Skin epidermis (tissue), 12 donors: ENCODE measurements around the gene DLK1.

Experiments
- H3K27ac ChIP-seq, 21 experiments: fragments of 200-600 bp; sonication (generic) in 11 of 21; one replicate each; pipeline ENCODE4 v1.5.0; 2020; ENCODE audit warnings: mild to moderate bottlenecking in 3 of 21, inconsistent platforms in 2 of 21, moderate library complexity in 2 of 21
- H3K4me3 ChIP-seq, 7 experiments: fragments of 200-600 bp; sonication (generic) in 2 of 7; one replicate each; pipeline ENCODE4 v1.5.0; 2020; ENCODE audit warnings: inconsistent platforms in 2 of 7, mild to moderate bottlenecking in 2 of 7, moderate library complexity in 1 of 7

Gene DLK1

DNA sequence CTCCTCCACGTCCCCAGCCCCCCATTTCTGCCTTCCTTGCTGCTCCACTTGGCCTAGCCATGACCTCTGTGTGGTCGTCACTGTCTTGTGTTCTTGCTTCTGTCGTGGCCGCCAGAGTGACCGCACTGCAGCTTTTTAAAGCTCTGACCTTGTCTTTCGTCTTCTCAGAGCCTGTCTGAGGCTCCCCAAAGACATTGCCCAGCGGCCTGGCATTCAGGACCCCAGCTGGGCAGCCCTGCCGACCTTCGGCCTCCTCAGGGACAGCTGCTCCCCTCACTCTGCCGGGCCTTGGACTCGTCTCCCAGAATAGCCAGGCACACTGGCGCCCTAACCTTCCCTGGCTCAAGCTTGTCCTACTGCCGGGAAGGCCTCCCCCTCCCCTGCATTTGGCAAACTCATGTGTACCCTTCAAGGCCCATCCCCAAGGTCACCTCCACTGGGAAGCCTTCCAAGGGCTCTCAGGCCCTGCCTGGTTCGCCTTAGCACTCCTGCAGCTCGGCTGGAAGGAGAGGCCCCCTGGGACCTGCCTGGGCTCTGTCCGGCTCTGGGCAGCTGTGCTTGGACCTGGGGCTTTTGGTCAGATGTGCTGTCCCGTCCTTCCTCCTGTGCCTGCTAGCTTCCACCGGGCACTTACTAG, 15.7 kb upstream of the DLK1 start:
- no peak overlapping the region for H3K27ac ChIP-seq

DNA sequence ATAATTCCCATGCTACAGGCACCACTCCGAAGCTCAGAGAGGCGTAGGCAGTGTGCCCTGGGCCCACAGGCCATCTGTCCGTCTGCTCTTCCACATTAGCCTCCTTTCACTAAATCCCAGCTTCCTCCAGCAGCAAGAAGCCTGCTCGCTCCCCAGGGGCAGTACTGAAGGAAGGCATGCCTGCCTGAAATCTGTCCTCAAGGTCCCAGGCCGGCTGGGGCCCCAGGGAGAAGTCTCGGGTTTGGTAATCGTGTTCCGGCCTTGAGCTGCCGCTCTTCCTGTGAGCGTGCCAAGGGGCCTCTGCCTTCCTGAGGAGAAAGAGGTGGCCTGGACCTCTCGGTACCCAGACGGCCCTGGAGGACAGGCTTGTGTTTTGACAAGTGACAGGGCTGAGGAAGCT, 15.2 kb upstream of the DLK1 start:
- no peak overlapping the region for H3K4me3 ChIP-seq
- no peak overlapping the region for H3K27ac ChIP-seq

More for the DNA sequence above, 15.7 kb upstream of the DLK1 start:
- no peak overlapping the region for H3K4me3 ChIP-seq

DNA sequence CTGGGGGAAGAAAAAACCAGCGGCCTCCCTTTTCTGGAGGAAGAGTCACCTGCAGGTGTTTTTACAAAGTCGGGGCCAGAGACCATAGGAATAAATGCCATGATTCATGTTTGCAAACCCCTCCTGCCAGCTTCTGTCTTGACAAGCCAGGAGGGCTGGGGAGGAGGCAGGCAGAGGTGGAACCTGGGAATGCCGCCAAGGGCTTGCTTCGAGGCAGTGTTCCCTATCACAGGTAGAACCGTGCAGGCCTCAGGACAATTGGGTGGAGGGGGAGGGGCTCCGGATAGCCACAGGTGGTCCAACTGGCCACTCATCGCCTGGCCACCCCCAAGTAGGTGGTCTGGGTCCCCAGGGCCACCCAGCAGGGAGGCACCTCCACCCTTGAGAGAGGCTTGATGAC, 14.2 kb upstream of the DLK1 start:
- Histone ChIP-seq H3K4me3 (no peak overlapping the region), H3K27ac (no peak overlapping the region)

DNA sequence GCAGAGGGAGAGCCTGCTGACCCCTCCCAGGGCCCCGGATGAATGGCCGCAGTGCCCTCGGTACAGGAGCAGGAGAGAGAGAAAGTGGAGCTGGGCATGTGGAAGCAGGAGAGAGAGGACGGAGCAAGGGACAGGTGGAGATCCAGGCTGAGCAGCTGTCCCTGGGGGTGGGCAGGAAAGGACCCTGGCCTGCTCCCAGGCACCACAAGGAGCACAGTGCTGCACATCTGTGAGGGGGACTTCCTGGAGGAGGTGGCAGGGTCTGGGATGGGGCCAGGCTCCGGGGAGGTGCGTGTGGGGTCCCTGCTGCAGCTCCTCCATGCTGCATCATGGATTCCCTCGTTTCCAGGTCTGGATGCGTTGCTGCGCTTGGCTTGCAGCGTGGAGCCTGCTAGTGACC, 13.0 kb upstream of the DLK1 start:
- H3K27ac ChIP-seq: no peak overlapping the region

DNA sequence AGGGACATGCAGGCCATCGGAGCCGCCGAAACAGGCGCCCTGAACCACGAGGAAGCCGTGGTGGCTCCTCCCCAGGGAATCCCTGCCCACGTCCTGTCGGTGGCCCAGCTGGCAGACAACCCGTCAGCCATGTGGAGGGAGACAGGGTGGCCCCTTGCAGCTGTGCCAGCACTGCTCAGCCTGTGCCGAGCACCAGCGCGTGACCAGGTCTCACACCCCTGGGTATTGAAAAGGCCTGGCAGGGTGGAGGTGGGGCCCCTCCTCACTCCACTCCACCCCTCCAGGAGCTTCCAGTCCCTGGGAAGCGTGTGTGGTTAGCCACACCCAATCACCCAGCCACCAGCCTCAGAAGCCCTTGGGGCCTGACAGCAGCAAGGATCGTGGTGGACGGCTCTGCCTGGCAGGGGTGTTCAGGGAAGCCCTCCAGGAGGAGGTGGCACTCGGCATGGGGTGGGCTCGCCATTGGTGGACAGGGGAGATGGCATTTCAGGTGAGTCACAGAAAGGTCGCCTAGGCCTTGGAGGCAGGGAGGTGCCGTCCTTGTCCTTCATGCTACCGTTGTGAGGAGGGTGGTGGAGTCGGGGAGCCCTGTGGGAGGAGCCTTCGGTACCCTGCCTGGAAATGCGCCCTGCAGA, 12.3 kb upstream of the DLK1 start:
- Histone ChIP-seq H3K27ac (no peak overlapping the region), H3K4me3 (no peak overlapping the region)

More for the DNA sequence above, 13.0 kb upstream of the DLK1 start:
- no peak overlapping the region for H3K4me3 ChIP-seq

DNA sequence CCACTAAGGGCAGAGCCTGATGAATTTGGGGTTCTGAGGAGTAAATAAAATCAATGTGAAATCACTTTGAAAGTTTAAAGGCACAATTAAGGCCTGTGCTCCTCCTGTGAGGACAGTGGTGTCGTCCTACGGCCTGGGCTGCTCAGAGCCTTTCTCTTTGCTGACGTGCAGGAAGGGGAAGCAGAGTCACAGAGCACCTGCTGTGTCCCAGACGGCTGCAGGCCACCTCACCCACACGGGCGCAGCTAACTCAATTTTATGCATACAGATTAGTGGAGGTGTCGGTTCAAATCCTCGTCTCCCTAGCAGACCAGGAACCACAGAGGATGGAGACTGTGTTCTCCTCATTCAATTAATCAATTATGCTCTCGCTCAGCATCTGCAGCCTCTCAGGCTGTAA, 11.4 kb upstream of the DLK1 start:
- no peak overlapping the region for H3K4me3 ChIP-seq
- no peak overlapping the region for H3K27ac ChIP-seq

DNA sequence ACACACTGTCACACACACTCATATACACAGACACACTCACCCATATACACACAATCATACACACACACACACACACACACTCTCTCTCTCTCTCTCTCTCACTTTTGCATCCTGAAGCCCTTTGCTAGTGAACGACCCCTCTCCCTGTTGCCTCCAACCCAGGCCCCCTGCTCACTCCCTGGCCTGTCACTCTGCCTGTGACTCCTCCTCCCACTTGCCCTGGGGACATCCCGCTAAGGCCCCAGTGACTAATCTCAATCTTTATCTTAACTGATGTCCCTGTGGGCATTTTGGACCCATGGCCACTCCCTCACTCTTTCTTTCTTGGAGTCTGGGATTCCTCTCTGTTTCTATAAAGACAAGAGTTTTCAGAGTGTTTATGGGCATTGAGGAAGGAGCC, 10.9 kb upstream of the DLK1 start:
- Histone ChIP-seq H3K27ac (no peak overlapping the region), H3K4me3 (no peak overlapping the region)

DNA sequence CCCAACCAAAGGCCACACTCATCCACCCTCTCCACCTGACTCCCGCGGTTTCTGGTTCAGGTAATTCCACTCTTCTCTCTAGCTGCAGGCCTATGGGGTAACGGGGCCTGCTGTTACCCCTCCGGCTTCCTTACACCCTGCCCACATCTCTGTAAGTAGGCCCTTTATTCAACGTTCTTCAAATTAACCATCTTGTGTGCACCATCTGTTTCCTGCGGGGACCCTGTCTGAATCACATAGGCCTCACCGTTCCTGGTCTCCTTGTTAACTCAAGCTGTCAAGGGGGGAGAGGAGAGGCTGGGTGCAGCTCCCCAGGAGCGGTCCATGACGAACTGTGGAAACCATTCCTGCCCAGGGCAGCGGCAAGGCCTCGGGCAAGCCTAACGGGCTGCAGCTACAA, 9.3 kb upstream of the DLK1 start:
- no peak overlapping the region for H3K27ac ChIP-seq
- H3K4me3 ChIP-seq: no peak overlapping the region

DNA sequence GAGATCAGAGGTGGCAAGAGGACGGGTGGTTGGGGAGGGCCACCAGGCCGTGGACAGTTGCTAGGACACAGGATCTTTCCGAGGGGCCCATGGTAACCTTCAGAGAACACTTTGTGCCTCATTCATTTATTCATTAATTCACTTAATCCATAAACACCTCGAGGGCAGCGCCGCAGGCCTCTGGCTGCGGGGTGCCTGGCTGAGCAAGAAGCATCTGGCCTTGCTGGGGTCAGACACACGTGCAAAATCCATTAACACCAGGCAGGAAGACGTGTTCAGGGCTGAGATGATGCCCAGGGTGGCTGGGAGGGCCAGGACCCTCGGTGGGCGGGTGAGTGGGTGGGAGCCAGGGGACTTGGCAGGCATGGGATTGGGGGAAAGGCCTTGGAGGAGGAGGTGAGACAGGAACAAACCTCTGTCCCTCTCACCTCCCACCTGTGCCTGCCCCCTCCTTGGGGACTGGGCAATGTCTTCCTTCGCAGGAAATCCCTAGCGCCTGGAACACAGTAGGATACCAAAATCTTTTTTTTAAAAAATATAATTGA, 6.6 kb upstream of the DLK1 start:
- H3K27ac ChIP-seq: no peak overlapping the region
- no peak overlapping the region for H3K4me3 ChIP-seq

DNA sequence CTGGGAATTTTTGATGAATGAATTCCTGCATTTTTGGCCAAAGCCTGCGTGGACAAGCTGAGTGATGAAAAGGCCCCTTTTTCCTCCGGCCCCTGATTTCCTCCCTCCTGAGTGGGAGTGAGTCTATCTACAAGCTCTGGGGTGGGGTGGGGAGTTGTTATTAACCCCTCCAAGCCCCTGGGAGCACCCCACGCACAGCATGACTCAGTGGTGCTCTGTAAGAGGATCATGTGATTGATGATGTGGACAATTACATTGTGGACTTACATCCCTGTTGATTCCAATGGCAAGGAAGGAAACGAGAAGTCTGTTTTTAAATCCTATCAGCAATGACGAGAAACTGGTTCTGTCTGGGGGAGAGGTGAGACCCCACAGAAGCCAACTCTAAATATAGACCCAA, 5.1 kb upstream of the DLK1 start:
- H3K27ac ChIP-seq: no peak overlapping the region
- no peak overlapping the region for H3K4me3 ChIP-seq

DNA sequence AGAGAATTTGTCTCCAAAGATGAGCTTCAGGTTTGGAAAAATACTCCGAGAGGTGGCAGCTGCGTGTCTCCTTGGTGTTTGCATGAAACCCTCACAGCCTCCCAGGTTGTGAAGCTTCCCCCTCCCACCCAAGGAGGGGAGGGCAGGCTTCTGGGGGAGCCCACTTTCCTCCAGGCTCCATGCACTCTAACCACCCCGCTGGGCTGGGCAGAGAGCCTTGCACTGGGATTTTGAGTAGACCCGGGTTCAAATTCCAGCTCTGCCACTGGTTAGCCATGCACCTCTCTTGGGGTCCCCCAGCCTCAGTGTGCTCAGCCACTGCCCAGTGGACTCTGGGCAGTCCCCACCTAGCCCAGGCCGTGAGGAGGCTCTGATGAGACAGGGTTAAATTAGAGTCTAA, 4.3 kb upstream of the DLK1 start:
- Histone ChIP-seq H3K4me3 (no peak overlapping the region), H3K27ac (no peak overlapping the region)

DNA sequence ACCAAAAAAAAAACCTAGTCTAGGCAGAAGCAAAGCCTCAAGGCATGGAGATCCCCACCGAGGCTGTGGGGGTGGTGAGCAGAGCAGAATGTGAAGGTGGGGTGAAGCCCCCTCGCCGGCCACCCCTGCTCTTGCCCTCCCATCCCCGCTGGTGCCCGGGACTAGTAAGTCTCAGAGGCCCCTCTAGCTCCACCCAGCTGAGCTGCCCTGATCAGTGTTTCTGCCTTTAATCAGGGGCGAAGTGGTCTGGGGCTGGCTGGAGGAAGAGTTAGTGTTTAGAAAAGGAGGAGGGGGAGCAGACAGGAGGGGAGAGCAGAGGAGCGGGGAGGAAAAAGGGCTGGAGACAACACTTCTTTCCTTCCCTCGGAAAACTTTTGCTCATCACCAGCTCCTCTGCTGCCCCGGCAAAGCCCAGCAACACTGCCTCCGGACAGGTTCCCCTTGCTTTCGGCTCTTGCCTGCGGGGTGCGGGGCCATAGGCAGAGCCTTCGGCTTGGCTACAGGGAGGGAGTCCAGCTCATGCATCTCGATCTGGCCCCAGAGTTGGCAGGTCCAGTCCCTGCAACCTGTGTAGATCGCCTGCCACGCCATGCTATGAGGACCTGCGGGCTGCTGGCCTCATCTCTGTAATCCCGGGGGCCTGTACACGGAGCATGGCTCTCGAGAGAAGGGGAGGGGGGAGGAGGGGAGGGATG, 3.4 kb upstream of the DLK1 start:
- Histone ChIP-seq H3K27ac (no peak overlapping the region), H3K4me3 (no peak overlapping the region)

DNA sequence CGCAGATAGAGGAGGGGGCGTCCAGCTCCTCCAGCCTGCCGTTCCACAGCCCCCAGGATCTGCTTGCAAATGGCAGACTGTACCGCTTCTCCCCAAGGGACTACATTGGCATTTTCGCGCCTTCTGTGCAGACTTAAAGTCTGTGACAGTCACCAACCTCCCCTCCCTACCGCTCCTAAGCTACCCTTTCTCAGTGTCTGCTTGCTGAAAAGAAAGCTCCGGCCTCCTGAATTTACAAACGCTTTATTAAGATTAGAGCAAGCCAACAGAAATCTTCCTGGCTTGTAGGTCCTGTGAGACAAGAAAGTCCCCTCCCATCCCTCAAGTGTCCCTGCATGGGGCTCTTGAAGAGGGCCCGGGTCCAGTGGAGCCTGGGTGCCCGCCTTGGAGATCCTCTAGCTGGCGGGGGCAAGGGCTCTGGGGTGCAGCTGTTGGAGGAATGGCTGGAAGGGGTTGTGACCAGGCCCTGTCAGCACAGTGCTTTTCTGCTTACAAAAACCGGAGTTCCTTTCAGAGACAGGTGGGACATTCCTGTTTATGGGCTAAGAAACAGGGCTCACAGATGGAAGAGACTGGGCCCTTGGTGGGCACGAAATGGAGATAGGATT, 2.8 kb upstream of the DLK1 start:
- no peak overlapping the region for H3K27ac ChIP-seq
- H3K4me3 ChIP-seq: no peak overlapping the region

DNA sequence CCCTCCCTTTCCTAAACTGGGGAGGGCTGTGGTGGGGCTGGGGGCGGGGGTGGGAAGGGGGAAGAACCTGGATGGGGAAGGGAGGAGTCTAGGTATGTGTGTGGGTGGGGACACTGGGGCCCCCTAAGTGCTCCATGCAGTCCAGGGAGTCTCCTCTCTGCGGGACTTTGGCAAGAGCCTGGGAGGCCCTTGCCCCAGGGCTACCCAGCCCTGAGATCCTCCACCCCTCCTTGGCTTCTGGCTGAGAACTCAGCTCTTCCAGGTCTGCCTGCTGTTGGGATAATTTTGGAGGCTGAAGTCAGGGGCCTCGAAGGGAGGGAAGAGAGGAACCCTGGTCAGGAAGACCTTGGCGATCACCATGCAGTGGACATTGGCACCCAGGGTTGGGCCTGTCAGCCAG, 2.2 kb upstream of the DLK1 start:
- H3K27ac ChIP-seq: no peak overlapping the region
- H3K4me3 ChIP-seq: no peak overlapping the region

DNA sequence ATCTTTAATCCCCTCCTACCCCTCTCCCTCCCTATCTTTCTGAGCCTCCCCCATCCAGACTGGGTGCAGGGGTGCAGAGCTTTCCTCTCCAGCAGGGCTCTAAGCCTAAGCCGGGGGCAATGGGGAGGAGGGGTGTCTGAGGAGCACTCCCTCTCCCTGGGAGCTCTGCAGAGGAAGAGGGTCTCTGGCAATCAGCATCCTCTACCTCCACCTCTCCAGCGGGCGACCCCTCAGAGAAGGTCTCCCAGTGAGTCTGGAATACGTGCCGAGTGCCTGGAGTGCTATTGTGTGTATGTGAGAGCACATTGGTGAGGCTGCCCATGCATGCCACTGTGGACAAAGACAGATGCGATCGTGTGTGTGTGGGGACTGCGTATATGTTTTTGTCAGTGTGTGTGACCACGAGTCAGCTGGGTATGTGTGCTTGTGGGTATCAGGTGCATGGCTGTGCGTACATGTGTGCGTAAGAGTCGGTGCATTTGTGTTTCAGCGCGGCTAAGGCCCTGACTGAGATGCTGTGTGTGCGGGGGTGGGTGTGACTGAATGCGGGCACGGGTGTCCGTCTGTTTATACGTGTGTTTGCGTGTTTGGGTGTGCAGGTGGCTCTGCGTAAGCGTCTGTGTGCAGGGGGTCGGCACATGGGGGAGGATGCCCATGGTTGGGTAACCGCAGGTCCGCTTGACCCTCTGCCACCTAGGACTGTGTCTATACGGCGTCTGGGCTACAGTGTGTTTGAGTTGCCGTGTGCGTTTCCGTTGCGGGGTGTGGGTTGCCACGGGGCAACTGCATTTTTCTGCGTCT, 905 bp upstream of the DLK1 start:
- Histone ChIP-seq H3K27ac (no peak overlapping the region), H3K4me3 (no peak overlapping the region)

DNA sequence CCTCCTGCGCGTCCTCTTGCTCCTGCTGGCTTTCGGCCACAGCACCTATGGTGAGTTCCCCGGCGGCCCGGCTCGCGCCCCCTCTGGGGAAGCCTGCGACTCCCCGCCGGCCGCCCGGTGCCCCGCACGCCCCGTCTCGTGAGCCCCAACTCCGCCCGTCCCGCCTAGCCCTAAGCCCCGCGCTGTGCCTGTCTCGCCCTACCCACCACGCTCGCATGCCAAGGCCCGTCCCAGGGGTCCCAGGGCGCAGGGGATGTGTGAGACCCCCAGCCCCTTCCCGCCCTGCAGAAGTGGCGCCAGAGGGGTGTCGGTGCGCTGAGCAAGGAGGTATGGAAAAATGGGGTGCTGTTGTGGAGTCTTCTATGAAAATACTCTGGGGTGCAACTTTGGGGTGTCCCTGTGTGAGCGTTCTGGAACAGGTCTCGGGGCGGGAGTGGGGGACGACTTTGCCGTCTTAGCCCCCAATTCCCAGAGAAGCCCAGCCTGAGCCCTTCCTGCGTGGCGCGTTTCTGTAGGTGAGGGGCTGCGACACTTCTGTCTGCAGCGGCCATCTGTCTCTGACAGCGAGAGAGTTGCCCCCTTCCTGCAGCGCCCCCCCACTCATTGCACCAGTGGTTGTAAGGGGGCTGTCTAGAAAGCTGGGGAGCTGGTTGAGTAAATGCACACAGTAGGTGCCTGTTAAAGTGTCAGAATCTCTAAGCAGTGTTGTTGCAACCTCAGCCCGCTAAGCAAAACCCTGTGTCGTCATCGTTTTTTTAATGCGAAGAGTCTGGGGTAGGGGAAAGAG, 587 bp downstream of the DLK1 start:
- no peak overlapping the region for H3K27ac ChIP-seq
- no peak overlapping the region for H3K4me3 ChIP-seq

DNA sequence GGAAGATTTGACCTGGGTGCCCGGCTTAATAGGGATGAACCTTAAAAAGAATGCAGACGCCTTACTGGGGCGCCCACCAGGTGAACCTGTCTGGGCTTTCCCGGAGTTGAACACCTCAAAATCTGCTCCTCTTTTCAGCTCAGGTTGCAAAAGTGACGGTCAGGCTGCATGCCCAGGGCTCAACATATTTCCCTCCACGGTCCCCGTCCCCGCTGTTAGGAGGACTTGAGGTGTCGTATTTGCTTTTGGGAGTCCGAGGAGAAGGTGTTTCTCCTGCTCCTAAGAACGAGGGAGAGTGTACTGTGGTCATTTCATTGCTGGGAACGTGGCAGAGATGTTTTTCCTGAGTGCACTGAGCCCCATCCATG, 1.2 kb downstream of the DLK1 start:
- Histone ChIP-seq H3K27ac (no peak overlapping the region), H3K4me3 (no peak overlapping the region)

DNA sequence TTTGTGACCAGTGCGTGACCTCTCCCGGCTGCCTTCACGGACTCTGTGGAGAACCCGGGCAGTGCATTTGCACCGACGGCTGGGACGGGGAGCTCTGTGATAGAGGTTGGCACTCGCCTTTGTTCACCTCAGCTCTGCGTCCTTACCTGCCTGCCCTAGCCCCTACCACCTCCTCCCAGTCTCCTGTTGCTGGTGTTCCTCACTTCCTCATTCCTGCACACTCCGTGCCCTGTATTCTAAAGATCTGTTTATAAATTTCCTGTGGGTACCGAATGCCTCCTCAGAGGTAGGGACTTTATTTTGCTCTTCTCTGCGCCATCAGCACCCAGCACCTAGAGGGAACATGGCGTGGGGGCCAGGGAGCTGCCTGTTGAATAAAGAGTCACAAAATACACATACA, 2.3 kb downstream of the DLK1 start:
- H3K27ac ChIP-seq: no peak overlapping the region
- H3K4me3 ChIP-seq: no peak overlapping the region

DNA sequence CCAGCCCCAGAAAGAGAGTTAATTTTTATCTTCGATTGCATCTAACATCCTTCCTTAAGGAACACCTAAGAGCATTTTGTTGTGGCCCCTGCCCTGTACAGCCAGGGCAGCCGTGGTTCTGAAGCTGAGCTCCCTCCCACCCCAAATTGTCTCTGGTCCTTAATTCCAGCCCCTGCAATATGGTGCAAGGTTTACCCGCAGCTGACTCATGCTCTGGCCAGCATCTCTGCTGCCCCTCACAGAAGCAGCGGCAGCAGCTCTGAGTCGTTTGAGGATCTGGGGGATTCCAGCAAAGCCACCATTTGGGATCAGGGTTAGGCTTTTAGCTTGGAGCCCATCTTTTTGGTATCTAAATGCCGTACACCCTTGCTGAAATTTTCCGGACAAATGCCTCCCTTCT, 3.3 kb downstream of the DLK1 start:
- H3K4me3 ChIP-seq: no peak overlapping the region
- no peak overlapping the region for H3K27ac ChIP-seq
